T-cell (primary cell): ENCODE results near the gene RAPGEF4. TPM values are rescaled to one million over a fixed set of nuclear protein-coding genes. Genes with fewer than 3 reads are reported as not detected.

Source experiments
- ATAC-seq, 4 experiments: fragments of 200-7000 bp in 3 of 4; fragments of 150-1000 bp in 1 of 4; cut with Tn5 transposase; replicated peaks in 1 of 4; 1 replicate in 3 of 4; 2 replicates in 1 of 4; pipeline ENCODE4 v1.10.0; 2021; ENCODE audit warnings: moderate library complexity in 3 of 4, mild to moderate bottlenecking in 2 of 4, moderate number of reproducible peaks in 1 of 4
- CTCF ChIA-PET, 2 donors: fragments of 300-600 bp; sonication (Branson Sonifier 250); formaldehyde crosslinking; loops; one replicate each; lab custom pipeline; 2022; ENCODE audit warnings: antibody characterized with exemption in 2 of 2; lab: Charles Lee
- POLR2A ChIA-PET, 2 donors: fragments of 300-600 bp; sonication (Branson Sonifier 250); formaldehyde crosslinking; loops; one replicate each; lab custom pipeline; 2022; ENCODE audit warnings: antibody characterized with exemption in 2 of 2; lab: Charles Lee
- DNase-seq, 35 experiments: peaks; one replicate each; pipeline versions ENCODE4 v3.0.0 to v3.0.0-alpha.2; 2013 to 2023
- H3K27ac ChIP-seq: one replicate; pipeline ENCODE4 v1.5.1; 2013; ENCODE audit warnings: low read length
- H3K27me3 ChIP-seq, 2 experiments: replicated peaks in 1 of 2; 1 replicate in 1 of 2; 2 replicates in 1 of 2; pipeline versions ENCODE4 v1.6.1 to v1.7.0; 2013; ENCODE audit warnings: low read length in 1 of 2, mixed read lengths in 1 of 2; ENCODE audit not compliant: control insufficient read depth in 2 of 2, insufficient read depth in 2 of 2; ENCODE audit errors: extremely low read depth in 1 of 2
- H3K36me3 ChIP-seq, 2 donors: 1 replicate in 1 of 2; 2 replicates in 1 of 2; pipeline versions ENCODE4 v1.6.1 to v1.7.0; 2013; ENCODE audit warnings: low read length in 1 of 2; ENCODE audit not compliant: control insufficient read depth in 2 of 2, insufficient read depth in 1 of 2; ENCODE audit errors: extremely low read depth in 1 of 2
- H3K4me1 ChIP-seq, 2 experiments: 1 replicate in 1 of 2; 2 replicates in 1 of 2; pipeline versions ENCODE4 v1.6.1 to v1.7.0; 2013; ENCODE audit warnings: low read length in 2 of 2, mixed read lengths in 1 of 2; ENCODE audit not compliant: insufficient read depth in 2 of 2, control insufficient read depth in 1 of 2; ENCODE audit errors: extremely low read depth in 1 of 2
- H3K4me3 ChIP-seq, 2 donors: 1 replicate in 1 of 2; 2 replicates in 1 of 2; pipeline versions ENCODE4 v1.5.1 to v1.7.0; 2013; ENCODE audit warnings: mild to moderate bottlenecking in 2 of 2, low read length in 1 of 2, moderate library complexity in 1 of 2; ENCODE audit not compliant: control insufficient read depth in 1 of 2; ENCODE audit errors: extremely low read depth in 1 of 2
- H3K9me3 ChIP-seq: 2 replicates; pipeline ENCODE4 v1.7.0; 2013
- H3K27ac Mint-ChIP-seq, 2 donors: one replicate each; pipeline ENCODE4 v1.8.0; 2020 to 2021; ENCODE audit warnings: mild to moderate bottlenecking in 2 of 2, mixed read lengths in 2 of 2
- H3K27me3 Mint-ChIP-seq, 2 donors: one replicate each; pipeline ENCODE4 v1.8.0; 2021 to 2022; ENCODE audit warnings: mixed read lengths in 2 of 2
- H3K36me3 Mint-ChIP-seq: one replicate; pipeline ENCODE4 v1.8.0; 2021; ENCODE audit warnings: mixed read lengths
- H3K4me1 Mint-ChIP-seq, 3 donors: one replicate each; pipeline ENCODE4 v1.8.0; 2020 to 2022; ENCODE audit warnings: mixed read lengths in 3 of 3, mild to moderate bottlenecking in 1 of 3
- H3K4me3 Mint-ChIP-seq, 3 donors: one replicate each; pipeline ENCODE4 v1.8.0; 2020 to 2022; ENCODE audit warnings: mild to moderate bottlenecking in 3 of 3, mixed read lengths in 3 of 3, moderate library complexity in 3 of 3
- H3K9me3 Mint-ChIP-seq, 3 donors: one replicate each; pipeline ENCODE4 v1.8.0; 2020 to 2022; ENCODE audit warnings: mixed read lengths in 3 of 3
- WGBS: methylation state at CpG from one replicate; pipeline ENCODE4 v1.1.5; 2013; ENCODE audit warnings: missing lambda C conversion rate; ENCODE audit not compliant: insufficient coverage; 5-methylcytosine and 5-hydroxymethylcytosine counted together
- total RNA-seq, 35 experiments: library from RNA in 6 of 35; stranded (reverse) in 6 of 35; fragments of 120-200 nt in 1 of 35; gene quantifications; one replicate each; pipeline versions ENCODE4 v1.2.1 to v1.2.4 and lab custom pipeline; 2013 to 2026

The RAPGEF4 gene
- total RNA-seq, 5 donors from 2014 or later (not counting 1 experiment from before 2014, with no cell fraction given) = 0.18 to 2.5 (median 0.38) TPM

- no peaks in the 10 kb centered on the region for H3K36me3 ChIP-seq
- H3K4me1 Mint-ChIP-seq = no peaks in the 10 kb centered on the region
- ATAC-seq (no peak), DNase-seq (no peak)
- H3K4me1 ChIP-seq = no peaks in the 10 kb centered on the region
- no peak overlapping the region for H3K4me3 Mint-ChIP-seq
- POLR2A ChIA-PET = no interaction called here
- H3K9me3 Mint-ChIP-seq = peaks cover 5 to 8% (median 6%) of the 10 kb centered on the region in 3 donors
- no peaks in the 10 kb centered on the region for H3K27me3 ChIP-seq
- no peak overlapping the region for H3K27ac ChIP-seq
- peaks cover 4% of the 10 kb centered on the region for H3K9me3 ChIP-seq
- WGBS = no CpG with 5 or more reads among the region's 2 CpGs
- no peak overlapping the region for H3K27ac Mint-ChIP-seq
- no peak overlapping the region for H3K4me3 ChIP-seq
- H3K36me3 Mint-ChIP-seq = no peaks in the 10 kb centered on the region
- H3K27me3 Mint-ChIP-seq = no peaks in the 10 kb centered on the region
- CTCF ChIA-PET = interaction anchor here in 1 of 2 donors (0.6 kb wide), 1 partner anchor 1145 kb away, joined by 3 read pairs; no protein-coding TSS in a partner anchor
These were observed 112.9 kb downstream of the RAPGEF4 start for GRCh38 chr2:172848519-172848918.

- WGBS = no CpG with 5 or more reads among the region's 4 CpGs
- Mint-ChIP-seq H3K4me3 (no peak overlapping the region), H3K27ac (no peak overlapping the region), H3K36me3 (no peaks in the 10 kb centered on the region), H3K4me1 (no peaks in the 10 kb centered on the region), H3K27me3 (no peaks in the 10 kb centered on the region), H3K9me3 (peaks cover 5 to 8% (median 6%) of the 10 kb centered on the region in 3 donors)
- POLR2A ChIA-PET = no interaction called here
- CTCF ChIA-PET = no interaction called here
- no peak for DNase-seq
- ATAC-seq = no peak
- Histone ChIP-seq H3K27ac (no peak overlapping the region), H3K9me3 (peaks cover 5% of the 10 kb centered on the region), H3K36me3 (no peaks in the 10 kb centered on the region), H3K27me3 (no peaks in the 10 kb centered on the region), H3K4me3 (no peak overlapping the region), H3K4me1 (no peaks in the 10 kb centered on the region)
These were observed 114.0 kb downstream of the RAPGEF4 start for GRCh38 chr2:172849519-172850217.

GRCh38 chr2:172855588-172855987 lies 119.9 kb downstream of the RAPGEF4 start:
- Mint-ChIP-seq H3K36me3 (no peaks in the 10 kb centered on the region), H3K9me3 (peaks cover 5 to 8% (median 6%) of the 10 kb centered on the region in 3 donors), H3K4me1 (no peaks in the 10 kb centered on the region), H3K4me3 (no peak overlapping the region), H3K27me3 (peaks cover 5 to 7% of the 10 kb centered on the region in 2 donors), H3K27ac (no peak overlapping the region)
- no peaks in the 10 kb centered on the region for H3K4me1 ChIP-seq
- peaks cover 6% of the 10 kb centered on the region for H3K9me3 ChIP-seq
- H3K36me3 ChIP-seq = no peaks in the 10 kb centered on the region
- H3K4me3 ChIP-seq = no peak overlapping the region
- ChIA-PET POLR2A (no interaction called here), CTCF (no interaction called here)
- ATAC-seq (no peak), DNase-seq (no peak)
- no peak overlapping the region for H3K27ac ChIP-seq
- H3K27me3 ChIP-seq = no peaks in the 10 kb centered on the region

GRCh38 chr2:172856606-172857005 lies 121.0 kb downstream of the RAPGEF4 start:
- Mint-ChIP-seq H3K36me3 (no peaks in the 10 kb centered on the region), H3K4me1 (no peaks in the 10 kb centered on the region), H3K27ac (no peak overlapping the region), H3K27me3 (peaks cover 5 to 13% of the 10 kb centered on the region in 2 donors), H3K4me3 (no peak overlapping the region), H3K9me3 (peaks cover 0 to 2% (median under 1%) of the 10 kb centered on the region in 3 donors)
- H3K9me3 ChIP-seq = peaks cover 6% of the 10 kb centered on the region
- CTCF ChIA-PET = no interaction called here
- DNase-seq (no peak), ATAC-seq (no peak)
- POLR2A ChIA-PET = no interaction called here
- WGBS = no CpG with 5 or more reads among the region's 2 CpGs
- H3K27me3 ChIP-seq = no peaks in the 10 kb centered on the region
- H3K36me3 ChIP-seq = no peaks in the 10 kb centered on the region
- no peak overlapping the region for H3K4me3 ChIP-seq
- H3K27ac ChIP-seq = no peak overlapping the region
- H3K4me1 ChIP-seq = no peaks in the 10 kb centered on the region

- Mint-ChIP-seq H3K27me3 (peaks cover 14 to 27% of the 10 kb centered on the region in 2 donors), H3K4me3 (no peak overlapping the region), H3K9me3 (no peaks in the 10 kb centered on the region), H3K4me1 (no peaks in the 10 kb centered on the region), H3K36me3 (no peaks in the 10 kb centered on the region), H3K27ac (no peak overlapping the region)
- ATAC-seq (no peak), DNase-seq (no peak)
- no peaks in the 10 kb centered on the region for H3K4me1 ChIP-seq
- H3K27me3 ChIP-seq = no peaks in the 10 kb centered on the region
- ChIA-PET CTCF (no interaction called here), POLR2A (no interaction called here)
- no CpG with 5 or more reads among the region's 1 CpG for WGBS
- no peak overlapping the region for H3K27ac ChIP-seq
- H3K4me3 ChIP-seq = no peak overlapping the region
- peaks cover 2% of the 10 kb centered on the region for H3K9me3 ChIP-seq
- no peaks in the 10 kb centered on the region for H3K36me3 ChIP-seq
These were observed 122.8 kb downstream of the RAPGEF4 start for GRCh38 chr2:172858473-172858745.

- H3K4me1 ChIP-seq = no peaks in the 10 kb centered on the region
- H3K36me3 ChIP-seq = no peaks in the 10 kb centered on the region
- DNase-seq (no peak), ATAC-seq (no peak)
- Mint-ChIP-seq H3K9me3 (no peaks in the 10 kb centered on the region), H3K4me3 (no peak overlapping the region), H3K36me3 (no peaks in the 10 kb centered on the region), H3K27me3 (peaks cover 14 to 30% of the 10 kb centered on the region in 2 donors), H3K27ac (no peak overlapping the region), H3K4me1 (no peaks in the 10 kb centered on the region)
- H3K27me3 ChIP-seq = no peaks in the 10 kb centered on the region
- no peak overlapping the region for H3K4me3 ChIP-seq
- H3K9me3 ChIP-seq = peaks cover under 1% of the 10 kb centered on the region
- no peak overlapping the region for H3K27ac ChIP-seq
- 85% methylated on average over 3 of the region's 9 CpGs for WGBS
- ChIA-PET POLR2A (no interaction called here), CTCF (interaction anchor here in 1 of 2 donors (0.7 kb wide), 1 partner anchor 1326 kb away, joined by 3 read pairs; no protein-coding TSS in a partner anchor)
These were observed 124.1 kb downstream of the RAPGEF4 start for GRCh38 chr2:172859581-172860335.
